NCI-H2227 (cell line): ENCODE data around the gene SPOCK3.
"Not testable (repeated sequence)": the region's sequence is repeated elsewhere in the genome, so short reads cannot be mapped to it uniquely, and the experiment has no call there.

Source experiments
- DNase-seq: peaks from one replicate; lab custom pipeline; 2025; ENCODE audit not compliant: unreplicated experiment; lab: John Stamatoyannopoulos, UW

SPOCK3 gene

GRCh38 chr4:166827629-166828028, 406.7 kb downstream of the SPOCK3 start:
- DNase-seq = no peak

GRCh38 chr4:166827167-166827566, 407.1 kb downstream of the SPOCK3 start:
- DNase-seq = no peak

- no peak for DNase-seq
Measured at GRCh38 chr4:166823848-166824247, 410.4 kb downstream of the SPOCK3 start.

- DNase-seq = no peak
Measured at GRCh38 chr4:166823126-166823525, 411.2 kb downstream of the SPOCK3 start.

GRCh38 chr4:166822386-166822785, 411.9 kb downstream of the SPOCK3 start:
- DNase-seq = no peak

- DNase-seq = no peak
Measured at GRCh38 chr4:166816890-166817289, 417.4 kb downstream of the SPOCK3 start.

- DNase-seq = no peak
Measured at GRCh38 chr4:166808380-166808779, 425.9 kb downstream of the SPOCK3 start.

- DNase-seq = no peak
Measured at GRCh38 chr4:166802346-166802745, 431.9 kb downstream of the SPOCK3 start.

- DNase-seq = no peak
Measured at GRCh38 chr4:166798126-166798525, 436.2 kb downstream of the SPOCK3 start.

- no peak for DNase-seq
Measured at GRCh38 chr4:166777760-166778159, 456.5 kb downstream of the SPOCK3 start.

GRCh38 chr4:166763018-166763417, 471.3 kb downstream of the SPOCK3 start:
- DNase-seq = no peak

GRCh38 chr4:166741742-166742141, 492.6 kb downstream of the SPOCK3 start:
- no peak for DNase-seq

- not testable (repeated sequence) for DNase-seq
Measured at GRCh38 chr4:166739215-166739614, 495.1 kb downstream of the SPOCK3 start.

GRCh38 chr4:166737430-166737829, 496.9 kb downstream of the SPOCK3 start:
- no peak for DNase-seq

- no peak for DNase-seq
Measured at GRCh38 chr4:166735553-166735952, 498.7 kb downstream of the SPOCK3 start.

- no peak for DNase-seq
Measured at GRCh38 chr4:166734797-166735196, 499.5 kb downstream of the SPOCK3 start.

- DNase-seq = no peak
Measured at GRCh38 chr4:166733686-166734085, 500.6 kb downstream of the SPOCK3 start.

- no peak for DNase-seq
Measured at GRCh38 chr4:166726832-166727231, 507.5 kb downstream of the SPOCK3 start.

GRCh38 chr4:166724369-166724768, 509.9 kb downstream of the SPOCK3 start:
- DNase-seq = no peak

- no peak for DNase-seq
Measured at GRCh38 chr4:166723532-166724140, 510.7 kb downstream of the SPOCK3 start.

- DNase-seq = not testable (repeated sequence)
Measured at GRCh38 chr4:166715748-166716713, 518.3 kb downstream of the SPOCK3 start.

GRCh38 chr4:166700592-166700991, 533.7 kb downstream of the SPOCK3 start:
- DNase-seq = no peak
